Measurements from ENCODE around the gene ADAMTS9.

ADAMTS9 gene

GRCh38 chr3:64654013-64654412 is 33.8 kb downstream of the ADAMTS9 start:
- DNase-seq (ENCODE audit: low read depth), result no peak

- DNase-seq (ENCODE audit: low read depth), result no peak
These were observed 34.7 kb downstream of the ADAMTS9 start for GRCh38 chr3:64653101-64653500.

- no peak for DNase-seq (ENCODE audit: low read depth)
These were observed 36.0 kb downstream of the ADAMTS9 start for GRCh38 chr3:64651741-64652241.

- DNase-seq (ENCODE audit: low read depth), result no peak
These were observed 36.5 kb downstream of the ADAMTS9 start for GRCh38 chr3:64651303-64651702.

GRCh38 chr3:64650715-64651114 is 37.1 kb downstream of the ADAMTS9 start:
- DNase-seq (ENCODE audit: low read depth), result no peak

GRCh38 chr3:64650096-64650622 is 37.6 kb downstream of the ADAMTS9 start:
- no peak for DNase-seq (ENCODE audit: low read depth)

GRCh38 chr3:64648927-64649906 is 38.6 kb downstream of the ADAMTS9 start:
- no peak for DNase-seq (ENCODE audit: low read depth)

- DNase-seq (ENCODE audit: low read depth), result no peak
These were observed 40.0 kb downstream of the ADAMTS9 start for GRCh38 chr3:64647825-64648224.

- DNase-seq (ENCODE audit: low read depth), result no peak
These were observed 42.6 kb downstream of the ADAMTS9 start for GRCh38 chr3:64645243-64645642.

GRCh38 chr3:64644483-64644882 is 43.3 kb downstream of the ADAMTS9 start:
- no peak for DNase-seq (ENCODE audit: low read depth)

- no peak for DNase-seq (ENCODE audit: low read depth)
These were observed 45.3 kb downstream of the ADAMTS9 start for GRCh38 chr3:64642327-64643151.

GRCh38 chr3:64638981-64639481 is 48.8 kb downstream of the ADAMTS9 start:
- DNase-seq (ENCODE audit: low read depth), result no peak

- no peak for DNase-seq (ENCODE audit: low read depth)
These were observed 49.3 kb downstream of the ADAMTS9 start for GRCh38 chr3:64638511-64638910.

GRCh38 chr3:64634417-64634816 is 53.4 kb downstream of the ADAMTS9 start:
- no peak for DNase-seq (ENCODE audit: low read depth)

- no peak for DNase-seq (ENCODE audit: low read depth)
These were observed 55.8 kb downstream of the ADAMTS9 start for GRCh38 chr3:64631951-64632350.

GRCh38 chr3:64627471-64628321 is 60.1 kb downstream of the ADAMTS9 start:
- DNase-seq (ENCODE audit: low read depth), result no peak

- DNase-seq (ENCODE audit: low read depth), result no peak
These were observed 60.8 kb downstream of the ADAMTS9 start for GRCh38 chr3:64627042-64627441.

GRCh38 chr3:64625381-64625780 is 62.4 kb downstream of the ADAMTS9 start:
- no peak for DNase-seq (ENCODE audit: low read depth)

- no peak for DNase-seq (ENCODE audit: low read depth)
These were observed 64.7 kb downstream of the ADAMTS9 start for GRCh38 chr3:64623125-64623524.

- no peak for DNase-seq (ENCODE audit: low read depth)
These were observed 65.9 kb downstream of the ADAMTS9 start for GRCh38 chr3:64621726-64622395.

GRCh38 chr3:64621275-64621674 is 66.5 kb downstream of the ADAMTS9 start:
- no peak for DNase-seq (ENCODE audit: low read depth)
